Neural crest cell (in vitro differentiated cells): ENCODE data around the gene NEK6. TPM values are rescaled to one million over a fixed set of nuclear protein-coding genes. Genes with fewer than 3 reads are reported as not detected.
A peak's percentile ranks its signal among the peaks of the same experiment; 100 is the strongest.

Experiments
- DNase-seq: peaks from one replicate; pipeline ENCODE4 v3.0.0; 2021; ENCODE audit warnings: low read depth, mixed read lengths, low spot score
- H3K27ac Mint-ChIP-seq: one replicate; pipeline ENCODE4 v1.8.0; 2021; ENCODE audit warnings: mild to moderate bottlenecking, mixed read lengths; ENCODE audit not compliant: unreplicated experiment
- H3K27me3 Mint-ChIP-seq: 2 replicates; pipeline ENCODE4 v1.8.0; 2021; ENCODE audit warnings: low read depth, mild to moderate bottlenecking, mixed read lengths
- H3K36me3 Mint-ChIP-seq: 2 replicates; pipeline ENCODE4 v1.8.0; 2021; ENCODE audit warnings: low read depth, mild to moderate bottlenecking, mixed read lengths
- H3K4me1 Mint-ChIP-seq: 2 replicates; pipeline ENCODE4 v1.8.0; 2021; ENCODE audit warnings: mixed read lengths
- H3K4me3 Mint-ChIP-seq: one replicate; pipeline ENCODE4 v1.8.0; 2021; ENCODE audit warnings: mild to moderate bottlenecking, mixed read lengths
- H3K9me3 Mint-ChIP-seq: 2 replicates; pipeline ENCODE4 v1.8.0; 2021; ENCODE audit warnings: mixed read lengths
- CTCF ChIP-seq: fragments of 200-600 bp; sonication (generic); conservative IDR thresholded peaks from 2 replicates; pipeline ENCODE4 v1.5.0; 2021; ENCODE audit warnings: antibody characterized with exemption, mild to moderate bottlenecking
- total RNA-seq: library from RNA; stranded (reverse); gene quantifications from 2 replicates; pipeline ENCODE4 v1.2.1, GENCODE V29; 2021

NEK6 gene
- total RNA-seq, 1 donor from 2014 or later = 31.9 TPM

- Mint-ChIP-seq H3K27ac (peak overlapping the region; percentile 7), H3K4me3 (peak overlapping the region; percentile 27), H3K27me3 (no peaks in the 10 kb centered on the region), H3K36me3 (peaks cover 23% of the 10 kb centered on the region), H3K4me1 (peaks cover 26% of the 10 kb centered on the region), H3K9me3 (no peaks in the 10 kb centered on the region)
- DNase-seq = no peak
- TF ChIP-seq CTCF = no peak
These were observed 94.1 kb downstream of the NEK6 start for GRCh38 chr9:124351672-124352468.

DNA sequence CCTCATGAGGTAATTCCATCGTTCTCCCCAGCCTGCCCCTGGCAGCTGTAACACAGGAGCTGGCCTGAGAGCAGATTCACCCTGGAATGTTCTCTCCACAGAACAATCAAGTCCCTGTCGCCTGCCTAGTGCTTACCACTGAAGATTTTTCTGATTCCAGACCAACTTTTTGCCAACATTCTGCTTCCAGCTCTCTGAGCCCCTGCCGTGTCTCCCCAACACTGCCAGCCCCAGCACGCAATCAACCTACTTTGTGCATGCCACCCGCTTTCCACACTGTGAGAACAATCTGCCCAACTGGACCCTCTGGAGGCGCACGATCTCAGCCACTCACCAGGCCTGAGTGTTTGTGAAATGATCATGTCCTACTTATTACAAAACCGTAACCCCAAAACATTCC, 94.9 kb downstream of the NEK6 start:
- H3K4me3 Mint-ChIP-seq = peak overlapping the region; percentile 49
- peaks cover 23% of the 10 kb centered on the region for H3K36me3 Mint-ChIP-seq
- TF ChIP-seq CTCF = no peak
- H3K27me3 Mint-ChIP-seq = no peaks in the 10 kb centered on the region
- no peaks in the 10 kb centered on the region for H3K9me3 Mint-ChIP-seq
- H3K4me1 Mint-ChIP-seq = peaks cover 32% of the 10 kb centered on the region
- no peak for DNase-seq
- no peak overlapping the region for H3K27ac Mint-ChIP-seq

DNA sequence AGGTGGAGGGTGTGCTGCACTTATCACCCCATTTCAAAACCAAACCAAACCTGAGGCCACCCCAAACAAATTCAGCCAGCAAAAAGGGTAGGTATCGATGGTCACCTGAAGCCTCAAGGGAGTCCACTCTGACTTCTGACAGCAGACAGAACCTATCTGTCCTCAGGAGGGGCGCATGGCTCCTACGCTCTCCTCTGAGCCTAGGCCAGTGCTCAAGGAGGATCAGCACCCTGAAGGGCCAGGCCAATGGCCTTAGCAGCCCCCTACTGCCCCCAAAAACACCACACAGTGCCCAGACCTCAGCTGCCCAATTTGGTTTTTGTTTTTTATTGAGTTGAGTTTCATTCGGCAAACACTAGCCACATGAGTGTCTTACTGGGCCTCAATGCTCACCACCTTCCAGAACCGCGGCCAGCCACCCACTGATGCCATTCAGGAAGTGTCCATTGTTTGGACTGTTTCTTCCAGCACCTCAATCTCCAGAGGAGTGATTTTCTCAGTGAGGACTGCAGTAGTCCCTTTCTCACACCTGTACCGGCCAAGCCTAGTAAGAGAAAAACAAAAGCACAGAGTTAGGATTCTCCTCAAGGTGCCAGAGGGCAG, 95.5 kb downstream of the NEK6 start:
- peaks cover 32% of the 10 kb centered on the region for H3K4me1 Mint-ChIP-seq
- no peak for TF ChIP-seq CTCF
- H3K27ac Mint-ChIP-seq = peak overlapping the region; percentile 21
- peaks cover 23% of the 10 kb centered on the region for H3K36me3 Mint-ChIP-seq
- no peak overlapping the region for H3K4me3 Mint-ChIP-seq
- DNase-seq = no peak
- no peaks in the 10 kb centered on the region for H3K27me3 Mint-ChIP-seq
- no peaks in the 10 kb centered on the region for H3K9me3 Mint-ChIP-seq

DNA sequence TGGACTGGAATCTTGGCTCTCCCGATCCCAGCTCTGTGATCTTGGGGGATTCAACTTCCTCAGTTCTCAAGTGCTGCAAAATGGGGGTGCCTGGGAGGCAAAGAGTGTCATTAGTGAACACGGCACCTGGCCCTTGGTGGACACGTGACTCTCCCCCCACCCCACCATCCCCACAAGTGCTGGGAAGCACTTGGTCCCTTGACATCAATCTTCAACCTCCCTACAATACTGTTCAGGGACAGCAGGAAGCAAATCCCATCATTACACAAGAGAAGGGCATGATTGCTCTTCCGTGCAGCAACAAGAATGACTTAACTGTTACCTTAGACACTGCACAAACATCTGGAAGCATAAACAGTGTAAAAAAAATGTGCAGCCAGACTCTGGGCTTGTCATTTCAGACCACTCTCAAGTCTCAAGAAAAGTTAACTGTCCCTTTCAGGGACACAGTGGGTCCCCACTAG, 96.1 kb downstream of the NEK6 start:
- H3K27me3 Mint-ChIP-seq = no peaks in the 10 kb centered on the region
- peaks cover 20% of the 10 kb centered on the region for H3K36me3 Mint-ChIP-seq
- H3K27ac Mint-ChIP-seq = peak overlapping the region; percentile 21
- no peak for TF ChIP-seq CTCF
- DNase-seq = no peak
- no peaks in the 10 kb centered on the region for H3K9me3 Mint-ChIP-seq
- H3K4me1 Mint-ChIP-seq = peaks cover 38% of the 10 kb centered on the region
- H3K4me3 Mint-ChIP-seq = no peak overlapping the region

DNA sequence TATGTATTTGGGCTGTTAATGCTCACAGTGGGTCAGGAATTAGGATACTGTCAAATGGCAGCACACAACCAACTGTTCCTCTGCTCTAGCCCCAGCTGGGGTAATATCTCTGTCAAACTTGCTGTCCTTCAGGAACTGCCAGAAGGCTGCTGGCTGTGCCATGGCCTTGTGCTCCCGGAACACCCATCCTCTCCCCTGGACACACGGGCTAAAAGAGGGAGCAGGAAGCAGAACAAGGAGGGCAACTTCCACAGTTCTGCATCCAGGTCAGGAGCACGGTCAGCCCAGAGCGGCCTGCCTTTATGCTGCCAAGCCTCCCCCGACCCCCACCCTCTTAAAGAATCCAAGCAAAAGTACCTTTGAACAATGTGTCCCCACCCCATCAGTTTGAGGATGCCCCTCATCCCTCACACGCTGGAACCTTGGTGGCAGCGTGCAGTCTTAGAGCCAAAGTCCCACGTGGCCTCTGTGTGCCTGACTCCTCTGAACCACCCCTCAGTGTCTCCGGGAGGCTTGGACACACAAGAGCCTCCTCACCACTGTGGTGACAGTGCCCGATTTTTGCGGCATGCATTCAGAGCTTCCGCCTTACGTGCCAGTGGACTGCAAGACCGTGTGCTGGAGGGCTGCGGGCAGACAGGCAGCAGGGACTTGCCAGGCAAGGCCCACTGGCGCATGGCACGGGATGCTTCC, 96.7 kb downstream of the NEK6 start:
- no peak for TF ChIP-seq CTCF
- no peak overlapping the region for H3K4me3 Mint-ChIP-seq
- no peak for DNase-seq
- peaks cover 38% of the 10 kb centered on the region for H3K4me1 Mint-ChIP-seq
- H3K9me3 Mint-ChIP-seq = no peaks in the 10 kb centered on the region
- H3K36me3 Mint-ChIP-seq = peaks cover 20% of the 10 kb centered on the region
- no peak overlapping the region for H3K27ac Mint-ChIP-seq
- no peaks in the 10 kb centered on the region for H3K27me3 Mint-ChIP-seq
